HepG2 (cell line): ENCODE results near the gene ULK3. TPM values are rescaled to one million over a fixed set of nuclear protein-coding genes. Genes with fewer than 3 reads are reported as not detected.

Experiments used
- ATAC-seq: fragments of 200-7000 bp; cut with Tn5 transposase; 3 replicates; pipeline ENCODE4 v1.9.1; 2020; ENCODE audit warnings: mild to moderate bottlenecking, moderate library complexity
- BruUV-seq: library from RNA; stranded (reverse); fragments of 400-500 nt; replicated peaks from 2 replicates; lab custom pipeline; 2021; lab: Mats Ljungman, UMichigan
- CTCF ChIA-PET: fragments of 300-600 bp; formaldehyde crosslinking; extraction: SDS; loops from one replicate; lab custom pipeline; 2021; ENCODE audit warnings: low total read pairs, inconsistent platforms, low intra/inter-chr PET ratio; lab: Yijun Ruan, JAX
- POLR2A ChIA-PET: fragments of 350-600 bp; sonication (Branson Sonifier 250); formaldehyde crosslinking; loops from one replicate; lab custom pipeline; 2020; ENCODE audit warnings: antibody characterized with exemption, inconsistent platforms; lab: Yijun Ruan, JAX
- DNase-seq: peaks from one replicate; pipeline ENCODE4 v3.0.0-alpha.2; 2015; ENCODE audit warnings: low spot score
- FAIRE-seq: peaks from 3 replicates; lab custom pipeline; 2011; peaks lifted over from hg19 to GRCh38; lab: Jason Lieb, UNC
- H2AFZ ChIP-seq: one replicate; pipeline ENCODE4 v1.6.1; 2011; ENCODE audit warnings: low read length, inconsistent platforms
- H3K27ac ChIP-seq: fragments of 300-600 bp; 3 replicates; pipeline ENCODE4 v1.8.0; 2011; ENCODE audit warnings: mixed run types, mild to moderate bottlenecking, mixed read lengths, low read length, inconsistent platforms; ENCODE audit not compliant: insufficient read depth; ENCODE audit errors: extremely low read length
- H3K27me3 ChIP-seq, 2 experiments: fragments of 200-600 bp in 1 of 2; 2 replicates in 1 of 2; 3 replicates in 1 of 2; pipeline versions ENCODE4 v1.6.0 to v1.8.0; 2011; ENCODE audit warnings: low read length in 2 of 2, mild to moderate bottlenecking in 2 of 2, moderate library complexity in 2 of 2, inconsistent platforms in 1 of 2; ENCODE audit not compliant: insufficient read depth in 2 of 2, control insufficient read depth in 1 of 2
- H3K36me3 ChIP-seq, 2 experiments: fragments of 200-600 bp in 1 of 2; replicated peaks in 1 of 2; 2 replicates in 1 of 2; 3 replicates in 1 of 2; pipeline versions ENCODE4 v1.5.1 to v1.8.0; 2011; ENCODE audit warnings: low read length in 2 of 2, inconsistent platforms in 1 of 2; ENCODE audit not compliant: insufficient read depth in 2 of 2, control insufficient read depth in 1 of 2
- H3K4me1 ChIP-seq: 2 replicates; pipeline ENCODE4 v1.5.1; 2012; ENCODE audit warnings: low read length, inconsistent platforms; ENCODE audit not compliant: insufficient read depth
- H3K4me2 ChIP-seq: 2 replicates; pipeline ENCODE4 v1.6.0; 2011; ENCODE audit warnings: low read depth, low read length, inconsistent platforms
- H3K4me3 ChIP-seq, 3 experiments: fragments of 200-600 bp in 1 of 3; sonication (generic), shearing (Covaris generic) in 1 of 3; replicated peaks in 1 of 3; 2 replicates each; pipeline ENCODE4 v1.5.1; 2011 to 2016; ENCODE audit warnings: low read length in 3 of 3, inconsistent platforms in 2 of 3, low read depth in 2 of 3, mild to moderate bottlenecking in 2 of 3, control low read depth in 1 of 3, mixed read lengths in 1 of 3; ENCODE audit not compliant: insufficient read depth in 1 of 3
- H3K79me2 ChIP-seq: one replicate; pipeline ENCODE4 v1.6.1; 2011; ENCODE audit warnings: low read length, inconsistent platforms; ENCODE audit not compliant: insufficient read depth
- H3K9ac ChIP-seq: 2 replicates; pipeline ENCODE4 v1.6.0; 2011; ENCODE audit warnings: mild to moderate bottlenecking, low read depth, low read length, inconsistent platforms; ENCODE audit not compliant: insufficient read depth
- H3K9me3 ChIP-seq: 2 replicates; pipeline ENCODE4 v1.5.1; 2012; ENCODE audit warnings: mild to moderate bottlenecking, low read length
- H4K20me1 ChIP-seq: 2 replicates; pipeline ENCODE4 v1.6.0; 2011; ENCODE audit warnings: inconsistent platforms, mild to moderate bottlenecking, low read length, moderate library complexity; ENCODE audit not compliant: insufficient read depth
- AKAP8 ChIP-seq: sonication (generic); formaldehyde crosslinking; IDR thresholded peaks from 2 replicates; pipeline ENCODE4 v1.5.1; 2020; ENCODE audit warnings: mild to moderate bottlenecking, missing genetic modification reagents
- BRCA1 ChIP-seq: sonication (generic); formaldehyde crosslinking; IDR thresholded peaks from 2 replicates; pipeline ENCODE4 v1.4.0; 2020; ENCODE audit warnings: missing genetic modification reagents
- CREB1 ChIP-seq, 2 experiments: fragments of 450-650 bp in 1 of 2; IDR thresholded peaks; 2 replicates each; pipeline ENCODE4 v1.6.1; 2016 to 2017; ENCODE audit warnings: control low read depth in 1 of 2, mild to moderate bottlenecking in 1 of 2, missing compliant biosample characterization in 1 of 2, missing genetic modification characterization in 1 of 2
- UBTF ChIP-seq: sonication (generic); formaldehyde crosslinking; IDR thresholded peaks from 2 replicates; pipeline ENCODE4 v1.4.0; 2020; ENCODE audit warnings: mild to moderate bottlenecking, missing genetic modification reagents
- whole genome bisulfite sequencing: methylation state at CpG from one replicate; pipeline ENCODE4 v1.1.6; 2017; ENCODE audit warnings: low lambda C conversion rate; 5-methylcytosine and 5-hydroxymethylcytosine counted together
- in situ Hi-C: cut with HindIII; loops from 2 replicates; pipeline ENCODE4 v1.10.0; 2017; ENCODE audit warnings: low pct_unique_long_range_greater_than_20kb; ENCODE audit not compliant: extremely low pct_ligation_motif_present
- intact Hi-C: fragments of 100-400 bp; cut with micrococcal nuclease; formaldehyde crosslinking; loops from one replicate; pipeline ENCODE4 v1.10.0; 2022; ENCODE audit not compliant: unreplicated experiment
- polyA plus RNA-seq, 8 experiments: library from polyadenylated mRNA; depleted of rRNA in 3 of 8; stranded (reverse) in 7 of 8; unstranded in 1 of 8; fragments of >200 nt; fragmentation: Illumina TruSeq in 4 of 8; extraction: Trizol in 4 of 8; gene quantifications; 2 replicates each; pipeline versions ENCODE4 v1.2.1 to v1.2.3, GENCODE V29; 2011 to 2016; ENCODE audit warnings: low read depth in 4 of 8, missing spikeins in 1 of 8, mixed read lengths in 1 of 8; ENCODE audit not compliant: insufficient read depth in 1 of 8
- total RNA-seq, 5 experiments: library from RNA; depleted of rRNA; stranded (reverse); fragments of >200 nt; fragmentation: Illumina TruSeq; extraction: Trizol; gene quantifications; 2 replicates each; pipeline ENCODE4 v1.2.3, GENCODE V29; 2016; ENCODE audit warnings: low read depth in 1 of 5

The ULK3 gene
- total and polyA plus RNA-seq, 2 of the 13 experiments (the other 11 are each of a cell fraction or from before 2014, with no cell fraction given): 15.2 to 23.7 TPM

GRCh38 chr15:74830868-74831267, 12.1 kb downstream of the ULK3 start:
- no peak overlapping the region for H2AFZ ChIP-seq
- no peak overlapping the region for H3K27ac ChIP-seq
- H3K36me3 ChIP-seq: no peaks in the 10 kb centered on the region
- CTCF ChIA-PET: no interaction called here
- H3K9me3 ChIP-seq: no peaks in the 10 kb centered on the region
- H3K79me2 ChIP-seq: no peaks in the 10 kb centered on the region
- TF ChIP-seq UBTF: no peak
- TF ChIP-seq, all 625 proteins: peak for 0
- H3K4me3 ChIP-seq: no peak overlapping the region
- intact Hi-C loops (no loop called here), in situ Hi-C loops (no loop called here)
- ATAC-seq: no peak
- POLR2A ChIA-PET: no interaction called here
- no peak for DNase-seq
- no peak overlapping the region for H3K4me2 ChIP-seq
- peaks cover 5 to 40% of the 10 kb centered on the region in 2 experiments; a peak in 4 of 5 replicates for H3K27me3 ChIP-seq
- peaks cover 30% of the 10 kb centered on the region for H3K4me1 ChIP-seq
- no peaks in the 10 kb centered on the region for H4K20me1 ChIP-seq
- no peak for FAIRE-seq
- 37% methylated on average over 2 of the region's 5 CpGs for WGBS
- no TSS peak for BruUV-seq
- H3K9ac ChIP-seq: no peak overlapping the region

GRCh38 chr15:74829991-74830390, 13.0 kb downstream of the ULK3 start:
- H3K27ac ChIP-seq: no peak overlapping the region
- H3K4me2 ChIP-seq: no peak overlapping the region
- DNase-seq: no peak
- POLR2A ChIA-PET: no interaction called here
- H3K4me3 ChIP-seq: no peak overlapping the region
- 35% methylated on average over 5 of the region's 6 CpGs for WGBS
- H3K4me1 ChIP-seq: peaks cover 30% of the 10 kb centered on the region
- TF ChIP-seq BRCA1 (CRISPR knock-in tag) (no peak), AKAP8 (CRISPR knock-in tag) (no peak), CREB1 (IDR thresholded peaks at IDR 0.05) (peak; percentile 18; the same call in 1 of the 2 replicates), CREB1 (CRISPR knock-in tag; IDR thresholded peaks at IDR 0.05) (no peak)
- TF ChIP-seq, all 625 proteins: peak for 1
- ATAC-seq (no peak), FAIRE-seq (no peak)
- no peaks in the 10 kb centered on the region for H3K36me3 ChIP-seq
- CTCF ChIA-PET: no interaction called here
- no TSS peak for BruUV-seq
- peaks cover 5 to 49% of the 10 kb centered on the region in 2 experiments; a peak in 4 of 5 replicates for H3K27me3 ChIP-seq
- no peak overlapping the region for H3K9ac ChIP-seq
- no peaks in the 10 kb centered on the region; the same call in 1 of the 2 replicates for H4K20me1 ChIP-seq
- intact Hi-C loops (no loop called here), in situ Hi-C loops (no loop called here)
- no peak overlapping the region for H2AFZ ChIP-seq
- H3K79me2 ChIP-seq: no peaks in the 10 kb centered on the region
- H3K9me3 ChIP-seq: no peaks in the 10 kb centered on the region
